Loucy (cell line): ENCODE measurements around the gene ZSWIM5.

Source experiments
- H2AFZ ChIP-seq: fragments of 200-600 bp; sonication (generic); 2 replicates; pipeline ENCODE4 v1.6.0; 2016; ENCODE audit warnings: antibody characterized with exemption, mild to moderate bottlenecking, low read length, moderate library complexity
- H3F3A ChIP-seq: fragments of 200-600 bp; 2 replicates; pipeline ENCODE4 v1.6.0; 2016; ENCODE audit warnings: antibody characterized with exemption, low read depth, mild to moderate bottlenecking
- H3K27me3 ChIP-seq: fragments of 200-600 bp; sonication (generic); 2 replicates; pipeline ENCODE4 v1.6.1; 2014; ENCODE audit warnings: low read length, mild to moderate bottlenecking; ENCODE audit not compliant: insufficient read depth, poor library complexity, severe bottlenecking
- H3K36me3 ChIP-seq: fragments of 200-600 bp; sonication (generic); 2 replicates; pipeline ENCODE4 v1.6.1; 2016; ENCODE audit warnings: low read length; ENCODE audit not compliant: insufficient read depth
- H3K4me1 ChIP-seq: fragments of 200-600 bp; sonication (generic); 2 replicates; pipeline ENCODE4 v1.5.1; 2014; ENCODE audit warnings: low read length, mild to moderate bottlenecking; ENCODE audit not compliant: insufficient read depth, poor library complexity, severe bottlenecking
- H3K4me2 ChIP-seq: fragments of 200-600 bp; sonication (generic); 2 replicates; pipeline ENCODE4 v1.6.0; 2014; ENCODE audit warnings: antibody characterized with exemption, low read length, low read depth, mild to moderate bottlenecking; ENCODE audit not compliant: poor library complexity, severe bottlenecking
- H3K4me3 ChIP-seq: fragments of 200-600 bp; sonication (generic); 2 replicates; pipeline ENCODE4 v1.5.1; 2014; ENCODE audit warnings: low read length, mild to moderate bottlenecking, mixed read lengths; ENCODE audit not compliant: poor library complexity, severe bottlenecking
- H3K79me2 ChIP-seq: fragments of 200-600 bp; sonication (generic); 2 replicates; pipeline ENCODE4 v1.6.1; 2014; ENCODE audit warnings: low read length; ENCODE audit not compliant: insufficient read depth
- H3K9ac ChIP-seq: fragments of 200-600 bp; sonication (generic); 2 replicates; pipeline ENCODE4 v1.6.0; 2014; ENCODE audit warnings: mild to moderate bottlenecking, low read depth, low read length, moderate library complexity; ENCODE audit not compliant: poor library complexity, severe bottlenecking
- H3K9me2 ChIP-seq: fragments of 200-600 bp; sonication (generic); replicated peaks from 2 replicates; pipeline ENCODE4 v1.6.1; 2016; ENCODE audit warnings: low read depth, low read length, mixed read lengths
- H3K9me3 ChIP-seq: fragments of 200-600 bp; sonication (generic); 2 replicates; pipeline ENCODE4 v1.6.1; 2014; ENCODE audit warnings: mild to moderate bottlenecking, antibody characterized with exemption, low read length, low read depth; ENCODE audit not compliant: insufficient read depth
- H4K20me1 ChIP-seq: fragments of 200-600 bp; sonication (generic); 2 replicates; pipeline ENCODE4 v1.6.0; 2014; ENCODE audit warnings: antibody characterized with exemption, low read length, mild to moderate bottlenecking; ENCODE audit not compliant: insufficient read depth, poor library complexity, severe bottlenecking
- EZH2phosphoT487 ChIP-seq: fragments of 200-600 bp; IDR thresholded peaks from 2 replicates; pipeline ENCODE4 v1.6.1; 2018; ENCODE audit warnings: antibody characterized with exemption, mild to moderate bottlenecking, moderate library complexity, borderline replicate concordance
- TF ChIP-seq, protein P1 (sequence below): fragments of 200-600 bp; sonication (generic); conservative IDR thresholded peaks from 2 replicates; pipeline ENCODE4 v1.5.1; 2014; ENCODE audit warnings: mild to moderate bottlenecking, antibody characterized with exemption, low read length

Gene ZSWIM5

DNA sequence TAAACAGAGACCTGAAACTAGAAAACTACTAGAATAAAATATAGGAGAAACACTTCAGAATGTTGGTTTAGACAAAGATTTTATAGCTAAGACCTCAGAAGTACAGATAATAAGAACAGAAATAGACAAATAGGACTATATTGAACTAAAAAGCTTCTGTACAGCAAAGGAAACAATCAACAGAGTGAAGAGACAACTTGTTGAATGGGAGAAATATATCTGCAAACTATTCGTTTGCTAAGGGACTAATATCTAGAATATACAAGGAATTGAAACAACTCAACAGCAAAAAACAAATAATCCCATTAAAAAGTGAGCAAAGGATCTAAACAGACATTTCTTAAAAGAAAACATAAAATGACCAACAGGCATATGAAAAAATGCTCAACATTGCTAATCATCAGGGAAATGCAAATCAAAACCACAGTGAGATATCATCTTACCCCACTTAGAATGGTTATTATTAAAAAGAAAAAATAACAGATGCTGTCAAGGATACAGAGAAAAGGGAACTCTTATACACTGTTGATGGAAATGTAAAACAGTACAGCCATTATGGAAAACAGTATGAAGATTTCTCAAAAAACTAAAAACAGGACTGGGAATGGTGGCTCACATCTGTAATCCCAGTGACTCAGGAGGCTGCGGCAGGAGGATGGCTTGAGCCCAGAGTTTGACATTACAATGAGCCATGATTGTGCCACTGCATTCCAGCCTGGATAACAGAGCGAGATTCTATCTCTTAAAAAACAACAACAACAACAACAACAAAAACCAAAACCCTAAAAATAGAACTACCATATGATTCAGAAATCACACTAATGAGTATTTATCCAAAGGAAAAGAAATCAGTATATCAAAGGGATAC, 37.3 kb upstream of the ZSWIM5 start:
- H3K9ac ChIP-seq = no peak overlapping the region
- no peaks in the 10 kb centered on the region for H4K20me1 ChIP-seq
- H3F3A ChIP-seq = no peaks in the 10 kb centered on the region
- H3K4me3 ChIP-seq = no peak overlapping the region
- TF ChIP-seq EZH2phosphoT487 = no peak
- TF ChIP-seq, protein P1, sequence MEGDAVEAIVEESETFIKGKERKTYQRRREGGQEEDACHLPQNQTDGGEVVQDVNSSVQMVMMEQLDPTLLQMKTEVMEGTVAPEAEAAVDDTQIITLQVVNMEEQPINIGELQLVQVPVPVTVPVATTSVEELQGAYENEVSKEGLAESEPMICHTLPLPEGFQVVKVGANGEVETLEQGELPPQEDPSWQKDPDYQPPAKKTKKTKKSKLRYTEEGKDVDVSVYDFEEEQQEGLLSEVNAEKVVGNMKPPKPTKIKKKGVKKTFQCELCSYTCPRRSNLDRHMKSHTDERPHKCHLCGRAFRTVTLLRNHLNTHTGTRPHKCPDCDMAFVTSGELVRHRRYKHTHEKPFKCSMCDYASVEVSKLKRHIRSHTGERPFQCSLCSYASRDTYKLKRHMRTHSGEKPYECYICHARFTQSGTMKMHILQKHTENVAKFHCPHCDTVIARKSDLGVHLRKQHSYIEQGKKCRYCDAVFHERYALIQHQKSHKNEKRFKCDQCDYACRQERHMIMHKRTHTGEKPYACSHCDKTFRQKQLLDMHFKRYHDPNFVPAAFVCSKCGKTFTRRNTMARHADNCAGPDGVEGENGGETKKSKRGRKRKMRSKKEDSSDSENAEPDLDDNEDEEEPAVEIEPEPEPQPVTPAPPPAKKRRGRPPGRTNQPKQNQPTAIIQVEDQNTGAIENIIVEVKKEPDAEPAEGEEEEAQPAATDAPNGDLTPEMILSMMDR = no peak
- H2AFZ ChIP-seq = no peak overlapping the region
- H3K79me2 ChIP-seq = no peaks in the 10 kb centered on the region
- no peak overlapping the region for H3K4me2 ChIP-seq
- H3K9me2 ChIP-seq = no peaks in the 10 kb centered on the region
- no peaks in the 10 kb centered on the region for H3K27me3 ChIP-seq
- no peaks in the 10 kb centered on the region for H3K4me1 ChIP-seq
- H3K36me3 ChIP-seq = no peaks in the 10 kb centered on the region
- H3K9me3 ChIP-seq = peaks cover 9% of the 10 kb centered on the region; the same call in 1 of the 2 replicates

DNA sequence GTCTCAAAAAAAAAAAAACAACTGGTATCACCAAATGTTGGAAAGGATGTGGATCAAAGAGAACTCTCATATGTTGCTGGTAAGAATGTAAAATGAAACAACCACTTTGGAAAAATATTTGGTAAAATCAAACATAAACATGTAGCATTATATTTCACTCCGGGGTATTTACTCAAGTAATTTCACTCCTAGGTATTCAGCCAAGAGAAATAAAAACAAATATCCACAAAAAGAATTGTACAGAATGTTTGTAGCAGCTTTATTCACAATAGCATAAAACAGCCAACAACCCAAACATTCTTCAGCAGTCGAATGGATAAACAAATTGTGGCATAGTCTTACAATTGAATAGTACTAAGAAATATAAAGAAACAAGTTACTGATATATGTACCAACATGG, 32.4 kb upstream of the ZSWIM5 start:
- H3F3A ChIP-seq = no peaks in the 10 kb centered on the region
- no peak overlapping the region for H3K4me3 ChIP-seq
- no peak overlapping the region for H2AFZ ChIP-seq
- H3K36me3 ChIP-seq = no peaks in the 10 kb centered on the region
- peaks cover 9% of the 10 kb centered on the region; the same call in 1 of the 2 replicates for H3K9me3 ChIP-seq
- H3K79me2 ChIP-seq = no peaks in the 10 kb centered on the region
- no peaks in the 10 kb centered on the region for H3K9me2 ChIP-seq
- H4K20me1 ChIP-seq = no peaks in the 10 kb centered on the region
- H3K4me2 ChIP-seq = no peak overlapping the region
- no peaks in the 10 kb centered on the region for H3K4me1 ChIP-seq
- H3K9ac ChIP-seq = no peak overlapping the region
- H3K27me3 ChIP-seq = no peaks in the 10 kb centered on the region
- TF ChIP-seq, protein P1 = no peak
- TF ChIP-seq EZH2phosphoT487 = no peak

DNA sequence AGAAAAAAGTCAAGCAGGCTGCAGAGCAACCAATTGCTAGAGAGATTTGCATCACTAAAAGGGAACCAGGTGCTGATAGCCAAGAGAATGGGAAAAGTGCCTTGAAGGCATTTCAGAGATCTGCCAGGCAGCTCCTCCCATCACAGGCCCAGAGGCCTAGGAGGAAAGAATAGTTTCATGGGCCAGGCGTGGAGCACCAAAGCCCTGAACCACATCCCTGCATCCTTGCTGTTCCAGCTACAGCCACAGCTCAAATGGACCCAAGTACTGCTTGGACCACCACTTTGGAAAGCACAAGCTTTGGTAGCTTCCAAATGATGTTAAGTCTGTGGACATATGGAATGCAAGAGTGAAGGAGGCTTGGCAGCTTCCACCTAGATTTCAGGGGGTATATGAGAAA, 29.7 kb upstream of the ZSWIM5 start:
- no peaks in the 10 kb centered on the region for H3K27me3 ChIP-seq
- H3K79me2 ChIP-seq = no peaks in the 10 kb centered on the region

More for the DNA sequence above, 29.7 kb upstream of the ZSWIM5 start:
- no peak overlapping the region for H3K9ac ChIP-seq
- no peaks in the 10 kb centered on the region for H3K9me2 ChIP-seq
- H3K4me1 ChIP-seq = no peaks in the 10 kb centered on the region
- H2AFZ ChIP-seq = no peak overlapping the region
- H3F3A ChIP-seq = no peaks in the 10 kb centered on the region
- no peaks in the 10 kb centered on the region; the same call in 1 of the 2 replicates for H3K9me3 ChIP-seq
- H4K20me1 ChIP-seq = no peaks in the 10 kb centered on the region
- no peak for TF ChIP-seq EZH2phosphoT487
- TF ChIP-seq, protein P1 = no peak
- no peaks in the 10 kb centered on the region for H3K36me3 ChIP-seq
- H3K4me3 ChIP-seq = no peak overlapping the region
- no peak overlapping the region for H3K4me2 ChIP-seq
